Bone marrow (tissue), 2 donors: Measurements from ENCODE around the gene ALG5.
A peak's percentile ranks its signal among the peaks of the same experiment; 100 is the strongest.

Experiments used
- DNase-seq, 2 donors: peaks; one replicate each; lab custom pipeline; 2025; lab: John Stamatoyannopoulos, UW

Gene ALG5

DNA sequence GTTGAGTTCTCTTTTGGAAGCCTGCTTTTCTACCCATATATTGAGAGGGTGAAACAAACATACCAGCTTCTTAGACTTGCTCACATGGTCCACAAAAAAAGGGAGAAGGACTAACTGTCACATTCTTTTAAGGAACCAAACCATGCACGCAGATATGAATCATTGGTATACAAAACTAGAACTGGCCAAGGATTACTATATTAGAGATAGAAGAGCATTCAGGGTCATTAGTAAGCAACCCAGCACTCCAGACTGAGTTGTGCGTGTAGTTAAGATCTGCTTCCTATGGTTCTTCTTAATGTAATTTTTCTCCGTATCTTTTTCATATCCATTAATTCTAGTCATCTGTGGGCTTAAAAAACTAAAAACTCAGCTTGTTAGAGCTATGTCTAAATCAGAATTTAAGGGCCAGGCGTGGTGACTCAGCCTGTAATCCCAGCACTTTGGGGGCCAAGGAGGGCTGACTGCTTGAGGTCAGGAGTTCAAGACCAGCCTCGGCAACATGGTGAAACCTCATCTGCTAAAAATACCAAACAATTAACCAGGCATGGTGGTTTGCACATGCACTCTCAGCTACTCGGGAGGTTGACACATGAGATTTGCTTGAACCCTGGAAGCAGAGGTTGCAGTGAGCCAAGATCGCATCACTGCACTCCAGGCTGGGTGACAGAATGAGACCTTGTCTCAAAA, 19.6 kb downstream of the ALG5 start:
- DNase-seq, result no peak

DNA sequence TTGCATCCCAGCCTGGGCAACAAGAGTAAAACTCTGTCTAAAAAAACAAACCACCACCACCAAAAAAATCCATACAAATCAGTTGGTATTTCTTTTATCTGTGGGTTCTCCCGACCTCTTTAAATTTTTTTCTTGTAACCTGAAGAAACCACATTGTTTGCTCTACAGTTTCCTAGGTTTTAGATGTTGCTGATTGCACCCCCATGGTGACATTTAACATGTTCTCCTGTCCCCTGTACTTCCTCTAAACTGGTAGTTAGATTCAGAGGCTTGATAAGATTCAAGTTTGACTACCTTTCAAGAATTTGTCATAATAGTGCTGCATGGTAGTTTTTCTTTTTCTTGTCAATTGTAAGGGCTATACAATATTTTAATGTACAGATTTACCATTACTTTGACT, 24.0 kb downstream of the ALG5 start:
- no peak for DNase-seq

DNA sequence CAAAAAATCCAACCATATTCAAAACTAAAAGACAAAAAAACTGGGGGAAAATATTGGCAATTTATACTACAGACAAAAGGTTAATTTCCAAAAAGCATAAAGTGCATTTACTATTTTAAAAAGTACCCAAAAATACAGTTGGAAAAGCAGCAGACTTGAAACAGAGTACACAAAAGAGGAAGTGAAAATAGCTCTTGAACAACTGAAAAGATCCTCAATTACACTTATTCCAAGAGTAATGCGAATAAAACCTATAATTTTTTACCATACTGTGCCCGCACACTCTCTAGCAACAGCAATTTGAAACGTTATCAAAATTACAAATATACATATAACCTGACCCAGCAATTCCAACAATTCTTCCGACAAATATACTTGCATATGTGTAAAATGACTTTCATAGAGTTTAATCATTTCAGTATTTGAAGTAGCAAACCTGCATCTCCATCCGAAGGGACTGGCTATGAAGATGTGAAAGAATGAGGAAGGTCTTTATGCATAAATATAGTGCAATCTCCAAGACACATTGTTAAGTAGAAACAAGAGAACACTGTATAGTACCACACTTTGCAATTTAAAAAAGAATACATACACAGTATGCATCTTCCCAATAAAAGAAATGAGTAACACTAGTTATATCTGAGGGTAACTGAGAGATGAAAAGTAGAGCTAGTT, 25.4 kb downstream of the ALG5 start:
- no peak for DNase-seq

DNA sequence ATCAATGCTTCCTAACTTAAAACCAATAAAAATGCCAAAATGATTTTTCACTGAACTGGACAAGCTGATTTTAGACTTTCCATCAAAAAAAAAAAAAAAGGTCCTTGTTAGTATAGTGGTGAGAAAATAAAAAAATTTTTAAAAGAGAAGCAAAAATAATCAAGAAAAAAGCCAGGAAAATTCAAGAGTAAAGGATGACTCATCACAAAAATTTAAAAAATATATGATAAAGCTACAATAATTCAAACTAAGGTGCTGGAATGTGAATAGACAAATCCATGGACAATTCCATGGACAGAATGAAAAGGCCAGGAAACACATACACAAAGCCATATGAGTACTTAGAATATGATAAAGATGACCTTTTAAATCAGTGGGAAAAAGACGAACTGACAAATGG, 26.1 kb downstream of the ALG5 start:
- DNase-seq, result no peak

DNA sequence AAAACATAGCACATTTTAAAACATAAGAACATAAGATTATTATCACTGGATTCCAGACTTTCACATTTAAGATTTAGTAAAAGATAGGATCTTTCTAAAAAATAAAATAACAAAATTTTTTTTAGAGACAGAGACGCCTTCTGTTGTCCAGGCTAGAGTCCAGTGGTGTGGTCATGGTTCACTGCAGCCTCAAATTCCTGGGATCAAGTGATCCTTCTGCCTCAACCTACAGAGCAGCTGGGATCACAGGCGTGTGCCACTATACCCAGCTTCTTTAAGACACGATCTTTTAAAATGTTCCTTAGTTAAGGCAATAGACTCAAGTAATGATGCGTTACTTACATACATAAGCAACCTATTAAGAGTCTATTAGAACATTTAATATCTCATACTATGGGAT, 32.7 kb downstream of the ALG5 start:
- DNase-seq, result no peak

DNA sequence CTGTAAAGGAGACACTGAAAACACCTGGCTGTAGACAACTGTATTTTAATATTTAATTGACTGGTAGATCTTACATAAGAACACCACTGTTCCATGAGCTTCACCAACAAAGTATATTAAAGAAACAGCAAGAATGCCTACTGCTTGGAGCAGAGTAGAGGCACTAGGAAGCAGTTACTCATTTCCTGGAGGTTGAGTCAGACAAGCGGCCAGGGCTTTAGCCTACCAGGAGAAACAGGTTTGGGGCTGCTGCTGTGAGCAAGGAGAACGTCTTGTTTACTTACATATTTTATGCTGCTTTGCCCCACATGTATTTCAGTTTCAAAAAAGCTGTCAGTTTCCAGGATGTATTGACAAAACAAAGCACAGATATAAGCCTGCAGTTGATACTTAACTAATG, 33.4 kb downstream of the ALG5 start:
- peak in 1 of 2 donors; percentile 12 for DNase-seq

DNA sequence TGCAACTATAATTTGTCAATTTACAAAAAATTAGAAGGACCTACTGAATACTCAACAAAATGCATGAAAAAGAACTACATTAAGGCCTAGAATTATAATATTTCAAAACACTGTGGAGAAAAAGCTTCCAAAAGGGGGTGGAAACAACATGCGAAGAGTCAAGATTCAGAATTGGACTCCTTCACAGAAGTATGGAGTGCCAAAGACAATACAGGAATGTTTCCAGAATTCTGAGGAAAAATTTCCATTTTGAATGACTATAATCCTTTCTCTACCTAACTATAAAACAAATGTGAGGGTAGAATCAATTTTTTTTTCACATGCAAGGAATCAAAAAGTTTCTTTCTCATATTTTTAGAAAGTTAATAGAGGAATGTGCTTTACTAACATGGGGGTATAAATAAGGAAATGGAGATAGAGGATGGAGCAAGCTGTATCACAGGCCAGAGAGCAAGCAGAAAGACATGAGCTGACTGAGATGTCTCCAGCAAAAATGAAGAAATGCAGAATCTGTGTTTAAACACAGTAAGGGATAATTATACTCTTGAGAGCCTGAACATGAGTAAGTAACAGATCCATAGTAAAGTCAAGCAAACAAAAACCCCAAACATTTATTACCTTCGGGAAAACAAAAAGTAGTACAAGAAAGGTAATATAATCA, 39.6 kb downstream of the ALG5 start:
- DNase-seq, result no peak

DNA sequence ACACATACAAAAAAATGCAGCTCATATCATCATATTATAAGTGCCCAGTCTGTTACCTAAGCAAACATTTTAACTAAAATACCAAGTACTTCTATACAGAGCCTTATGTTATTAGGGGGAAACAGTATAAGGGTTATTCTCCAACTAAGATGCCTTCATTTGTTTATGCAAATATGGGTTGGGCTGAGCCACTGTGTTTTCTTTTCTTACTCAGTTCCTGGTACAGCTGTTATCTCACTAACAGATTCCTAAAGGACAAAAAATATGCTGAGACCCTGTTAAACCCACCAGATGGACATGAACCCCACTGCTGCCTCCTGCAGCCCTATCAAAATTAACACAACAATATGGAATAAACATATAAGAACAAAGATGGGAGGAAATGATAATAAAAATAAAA, 44.6 kb downstream of the ALG5 start:
- no peak for DNase-seq

DNA sequence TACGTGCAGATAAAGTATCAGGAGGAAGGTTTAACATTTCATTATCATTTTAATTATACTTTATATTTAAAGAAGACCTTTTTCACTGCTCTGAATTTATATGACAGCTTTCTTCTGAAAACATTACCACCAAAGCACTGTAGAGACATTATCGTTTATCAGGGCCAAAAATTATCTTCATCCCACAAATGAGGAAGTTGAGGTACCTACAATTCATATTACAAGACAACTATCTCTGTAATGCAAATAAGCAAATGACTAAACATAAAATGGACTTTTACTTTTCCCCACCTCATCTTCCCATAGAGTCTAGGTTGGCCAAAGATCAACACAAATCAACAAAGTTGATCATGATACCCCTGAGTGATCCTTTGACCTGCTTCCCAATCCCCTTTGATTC, 48.2 kb downstream of the ALG5 start:
- no peak for DNase-seq

DNA sequence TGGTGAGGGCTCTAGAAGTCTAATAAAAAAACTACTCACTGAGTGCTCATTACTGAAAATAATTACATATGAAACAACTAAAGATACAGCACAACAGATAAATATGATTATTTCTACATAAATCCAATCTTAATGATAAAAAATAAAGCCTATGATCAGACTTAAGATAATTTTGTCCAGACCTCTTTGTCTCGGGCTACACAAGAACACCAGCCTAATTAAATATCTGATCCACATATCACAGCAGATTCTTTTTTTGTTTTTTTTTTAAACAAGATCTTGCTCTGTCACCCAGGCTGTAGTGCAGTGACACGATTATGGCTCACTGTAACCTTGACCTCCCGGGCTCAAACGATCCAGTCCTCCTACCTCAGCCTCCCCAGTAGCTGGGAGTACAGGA, 48.8 kb downstream of the ALG5 start:
- no peak for DNase-seq

DNA sequence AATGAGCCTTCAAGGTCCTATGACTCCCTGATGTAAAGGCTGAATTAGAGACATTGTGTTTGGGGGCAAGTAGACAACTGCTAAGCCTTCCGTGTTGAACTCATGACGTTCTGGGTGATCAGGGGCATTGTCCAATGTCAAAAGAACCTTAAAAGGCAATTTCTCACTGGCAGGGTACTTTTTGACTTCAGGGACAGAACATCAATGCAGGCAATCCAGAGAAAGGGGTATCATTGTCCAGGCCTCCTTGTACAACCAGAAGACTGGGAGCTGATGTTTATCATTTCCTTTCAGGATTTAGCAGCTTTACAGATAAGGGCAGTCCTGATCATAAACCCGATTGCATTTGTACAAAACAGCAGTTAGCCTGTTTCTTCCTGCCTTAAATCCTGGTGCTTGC, 54.1 kb downstream of the ALG5 start:
- no peak for DNase-seq

DNA sequence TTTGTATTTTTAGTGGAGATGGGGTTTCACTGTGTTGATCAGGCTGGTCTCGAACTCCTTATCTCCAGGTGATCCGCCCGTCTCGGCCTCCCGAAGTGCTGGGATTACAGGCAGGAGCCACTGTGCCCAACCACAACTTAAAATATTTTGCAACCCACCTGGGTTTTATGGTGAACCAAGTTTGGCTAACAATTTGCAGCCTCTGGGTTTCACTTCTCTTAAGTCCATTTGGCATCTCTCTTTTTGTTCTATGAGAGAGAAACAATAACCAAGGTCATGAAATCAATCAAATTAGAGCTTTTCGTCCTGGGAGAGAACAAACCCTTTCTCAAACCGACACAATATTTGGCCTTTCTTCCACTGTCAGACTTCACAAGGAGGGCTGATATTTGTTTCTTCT, 73.5 kb downstream of the ALG5 start:
- DNase-seq, result no peak

DNA sequence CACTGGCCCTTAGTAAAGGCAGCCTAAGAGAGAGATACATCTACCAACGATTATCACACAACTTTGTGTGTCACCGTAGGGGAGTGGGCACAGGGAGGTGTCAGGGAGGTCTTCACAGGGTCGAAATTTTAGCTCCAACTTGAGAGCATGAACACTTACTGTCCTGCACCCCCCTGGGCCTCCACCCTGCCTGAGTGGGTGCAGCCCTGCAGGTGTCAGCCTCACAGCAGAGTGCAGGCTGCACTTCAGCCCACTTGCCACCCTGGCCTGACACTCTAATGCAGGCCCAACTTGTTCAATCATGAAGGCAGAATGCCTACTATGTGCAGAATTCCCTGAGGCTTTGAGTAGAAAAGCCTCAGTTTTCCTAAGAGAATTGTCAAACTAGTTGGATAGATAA, 75.1 kb downstream of the ALG5 start:
- DNase-seq, result no peak

DNA sequence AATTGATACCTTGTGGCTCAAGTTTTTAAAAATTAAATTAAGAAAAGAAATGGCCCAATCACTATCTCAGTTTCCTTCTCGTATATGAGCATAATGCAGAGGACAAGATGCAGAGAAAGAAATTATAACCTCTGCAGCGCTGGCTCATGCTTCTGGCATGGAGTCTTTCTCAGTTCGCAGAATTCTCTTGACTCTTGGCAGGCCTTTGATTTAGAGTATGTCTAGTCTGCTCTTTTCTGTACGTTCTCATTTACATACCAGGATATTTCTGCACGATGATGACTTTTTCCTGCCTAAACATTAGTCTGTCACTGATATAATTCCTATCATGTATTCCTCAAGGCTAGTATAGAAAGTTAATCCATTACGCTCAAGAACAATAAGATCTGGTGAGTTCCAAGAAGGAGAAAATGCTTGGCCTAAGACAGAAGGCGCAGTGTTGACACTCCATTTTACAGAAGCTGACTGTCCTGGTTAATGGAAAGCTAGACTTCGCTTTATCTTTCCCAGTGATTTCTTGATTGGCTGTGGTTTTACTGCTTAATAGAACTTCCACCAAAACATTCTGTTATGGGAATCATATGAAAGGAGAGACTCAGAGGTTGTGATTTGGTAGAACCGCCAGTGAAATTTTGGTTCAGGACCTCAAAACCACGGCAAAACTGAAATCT, 77.4 kb downstream of the ALG5 start:
- DNase-seq, result no peak

DNA sequence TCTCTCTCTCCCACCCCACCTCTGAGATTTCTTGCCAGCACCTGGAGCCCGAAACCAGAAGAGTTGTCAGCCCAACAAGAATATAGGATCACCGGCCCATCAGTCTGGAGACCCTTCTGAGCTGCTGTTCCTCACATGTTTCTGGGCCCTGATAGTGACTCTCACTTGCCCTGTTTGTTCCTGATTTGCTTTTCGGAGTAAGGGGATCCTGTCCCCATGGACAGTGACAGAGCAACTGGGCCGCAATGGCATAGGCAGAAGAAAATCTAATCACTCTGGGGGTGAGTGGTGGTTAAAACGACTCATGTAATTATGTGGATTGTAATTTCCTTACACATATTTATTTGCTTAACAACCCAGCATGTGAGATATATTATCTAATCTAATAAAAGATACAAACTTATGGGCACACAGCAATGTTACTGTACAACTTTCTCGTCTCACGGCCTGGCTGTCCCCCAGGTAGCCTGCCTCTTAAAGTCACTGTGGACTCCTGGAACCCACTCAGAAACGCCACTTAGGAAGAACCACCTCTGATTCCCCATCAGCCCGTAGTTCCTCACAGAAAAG, 78.4 kb downstream of the ALG5 start:
- no peak for DNase-seq

DNA sequence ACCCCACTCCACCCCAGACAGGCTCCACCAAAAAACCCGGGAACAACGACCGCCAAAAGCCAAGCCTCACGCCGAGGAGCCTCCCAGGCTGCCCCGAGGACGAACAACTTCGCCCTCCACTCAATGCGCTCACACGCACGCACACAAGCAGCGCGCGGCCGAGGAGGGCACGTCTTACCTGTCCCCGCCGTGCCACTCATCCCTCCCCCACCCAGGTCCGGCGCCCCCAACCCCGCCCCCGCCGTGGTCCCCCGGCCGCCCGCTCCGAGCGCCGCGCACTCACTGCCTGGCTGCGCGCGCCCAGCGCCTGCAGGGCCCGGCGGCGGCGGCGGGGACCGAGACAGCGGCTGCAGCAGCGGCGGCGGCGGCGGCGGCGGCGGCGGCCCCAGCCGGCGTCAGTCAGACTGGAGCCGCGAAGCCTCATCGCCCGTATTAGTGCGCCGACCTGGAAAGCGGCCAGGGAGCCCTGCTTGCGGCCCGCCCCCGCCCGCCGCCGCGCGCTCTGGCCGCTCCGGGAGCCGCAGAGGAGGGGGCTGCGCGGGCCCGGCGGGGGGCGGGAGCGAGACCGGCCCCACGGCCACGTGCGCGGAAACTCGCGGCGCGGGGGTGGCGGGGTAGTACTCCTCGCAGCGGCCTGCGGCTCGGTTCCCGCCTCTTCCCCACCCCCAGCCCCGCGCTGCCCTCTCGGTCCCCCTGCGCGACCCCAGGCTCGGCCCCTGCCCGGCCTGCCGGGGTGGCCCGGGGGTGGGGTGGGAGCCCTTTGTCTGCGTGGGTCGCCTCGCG, 79.1 kb downstream of the ALG5 start, which contains the start of gene SMAD9:
Gene SMAD9 (minus strand): TSS at position 406 of the 783 bp plus-strand sequence. CDS start 40,549 bp downstream, outside the sequence.
- DNase-seq, result no peak

DNA sequence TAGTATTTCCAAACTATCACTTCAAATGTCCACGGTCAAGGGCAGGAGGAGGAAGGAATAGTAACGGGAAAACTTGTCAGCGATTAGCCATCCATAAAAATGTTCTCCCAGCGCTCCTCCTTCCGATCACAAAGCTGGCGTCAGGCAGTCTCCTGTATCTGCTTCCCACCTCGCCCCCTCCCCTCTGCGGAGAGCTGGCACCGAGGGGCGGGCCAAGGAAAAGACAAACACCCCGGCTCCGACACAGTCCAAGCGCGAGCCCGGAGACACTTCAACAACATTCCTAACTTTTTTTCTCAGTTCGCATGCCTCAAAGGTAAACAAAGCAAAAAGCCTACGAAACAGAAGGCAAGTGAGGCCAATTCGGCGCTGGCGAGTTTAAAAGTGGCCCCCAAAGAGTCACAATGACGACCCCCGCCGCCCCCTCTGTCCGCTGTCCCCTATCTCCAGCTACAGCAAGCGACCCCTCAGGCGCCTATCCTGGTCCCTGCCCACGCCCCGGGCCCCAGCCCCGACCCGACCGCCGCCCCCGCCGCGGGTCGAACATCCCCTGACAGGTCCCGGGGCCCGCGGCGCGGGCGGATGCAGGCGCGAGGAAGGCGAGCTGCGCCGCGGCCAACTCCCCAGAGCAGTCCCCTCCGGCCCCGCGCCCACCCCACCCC, 79.8 kb downstream of the ALG5 start:
- DNase-seq, result no peak

DNA sequence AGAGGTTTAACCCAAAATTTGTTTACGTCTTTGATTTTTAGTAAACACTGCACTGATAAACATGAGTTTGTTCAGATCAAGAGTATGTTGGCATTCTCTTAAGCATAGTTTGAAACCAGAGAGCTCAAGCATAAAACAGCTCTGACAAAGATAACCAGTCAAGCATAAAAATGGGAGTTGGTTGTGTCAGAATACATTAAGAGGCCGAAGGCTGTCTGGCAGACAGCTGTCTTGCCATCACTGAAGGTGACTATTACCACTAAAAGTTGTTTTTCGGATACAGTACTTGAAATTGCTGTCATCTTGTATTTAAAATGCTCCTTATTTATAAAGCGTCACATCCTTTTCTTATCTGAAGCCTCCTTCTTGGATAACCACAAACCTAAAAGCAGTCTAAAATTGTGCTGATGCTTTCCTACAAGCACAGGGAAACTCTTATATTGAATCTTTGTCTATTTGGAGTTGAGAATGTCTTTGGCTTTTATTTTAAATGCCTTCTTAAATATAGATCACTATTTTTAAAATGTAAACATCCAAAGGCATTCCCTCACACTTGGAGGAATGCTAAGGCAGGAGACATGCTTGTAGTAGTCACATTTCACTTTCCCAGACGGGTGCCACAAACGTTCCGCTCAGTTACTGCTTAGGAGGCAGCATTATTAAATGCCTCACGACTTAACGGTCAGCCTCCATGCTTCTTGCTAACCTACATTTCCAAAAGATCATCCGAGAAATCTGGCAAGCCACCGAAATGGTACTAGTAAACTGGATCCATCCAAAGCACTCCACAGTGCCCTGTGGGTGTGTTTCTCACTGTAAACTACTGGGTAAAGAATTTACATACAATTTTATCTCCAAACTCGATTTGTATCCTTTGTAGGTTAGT, 80.7 kb downstream of the ALG5 start:
- DNase-seq, result no peak

DNA sequence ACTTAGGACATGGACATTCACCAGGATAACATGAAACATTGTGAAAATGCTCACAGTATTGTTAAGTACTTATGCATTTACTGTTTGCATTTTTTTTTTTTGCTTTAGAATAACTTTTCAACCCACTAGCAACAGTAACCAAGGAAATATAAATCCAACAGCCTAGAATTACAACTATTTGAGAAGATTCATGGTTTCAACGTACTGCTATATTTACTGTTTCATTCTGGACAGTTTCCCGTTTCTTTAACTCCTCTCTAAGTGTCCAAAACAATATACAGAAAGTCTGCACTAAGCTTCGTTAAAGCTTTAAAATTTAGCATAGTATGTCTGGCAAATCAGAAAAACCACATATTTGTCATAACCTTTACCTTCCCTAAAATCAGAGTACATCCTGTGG, 81.8 kb downstream of the ALG5 start:
- DNase-seq, result no peak
